Measurements from ENCODE around the gene ABCA4.

GRCh38 chr1:94093996-94094395 lies 27.0 kb downstream of the ABCA4 start:
- TF ChIP-seq CTCF (IDR thresholded peaks at IDR 0.05): no peak
- TF ChIP-seq POLR2A (IDR thresholded peaks at IDR 0.05): no peak

Data from right lobe of liver (tissue), 4 donors.